Measurements from ENCODE around the gene ZNF467.

ZNF467 gene

GRCh38 chr7:149724661-149725425 lies 48.5 kb downstream of the ZNF467 start:
- no peak for DNase-seq

DNA sequence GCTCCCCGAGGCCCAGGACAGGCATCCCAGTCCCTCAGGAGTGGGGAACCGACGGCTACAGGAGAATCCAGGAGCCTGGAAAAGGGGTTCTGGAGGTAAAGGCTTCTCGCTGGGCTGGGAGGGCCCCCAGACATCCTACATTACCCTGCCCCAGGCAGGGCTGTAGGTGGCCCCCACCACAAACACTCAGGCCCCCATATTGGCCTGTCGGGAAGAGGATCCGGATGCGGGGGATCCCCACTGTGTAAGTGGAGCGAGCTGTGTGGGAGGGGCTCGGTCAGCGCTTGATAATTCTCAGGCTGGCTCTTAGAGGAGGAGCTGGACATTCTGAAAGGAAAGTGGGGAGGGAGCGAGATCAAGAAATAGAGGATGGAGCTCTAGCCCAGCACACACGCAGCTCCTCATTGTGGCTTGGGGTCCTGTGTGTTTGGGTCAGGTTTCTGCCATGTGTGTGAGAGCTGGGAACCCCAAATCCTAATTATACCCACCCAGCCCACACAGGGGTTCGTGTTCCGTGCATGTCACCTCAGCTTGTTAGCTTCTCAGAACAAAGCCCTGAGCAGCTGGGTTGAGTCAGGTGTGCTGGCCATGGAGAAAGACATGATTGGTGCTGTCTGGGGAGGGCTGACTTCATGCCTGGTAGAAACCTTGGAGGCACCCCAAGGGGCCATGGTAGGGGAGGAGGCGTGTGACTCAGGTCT lies 49.4 kb downstream of the ZNF467 start:
- DNase-seq: no peak

DNA sequence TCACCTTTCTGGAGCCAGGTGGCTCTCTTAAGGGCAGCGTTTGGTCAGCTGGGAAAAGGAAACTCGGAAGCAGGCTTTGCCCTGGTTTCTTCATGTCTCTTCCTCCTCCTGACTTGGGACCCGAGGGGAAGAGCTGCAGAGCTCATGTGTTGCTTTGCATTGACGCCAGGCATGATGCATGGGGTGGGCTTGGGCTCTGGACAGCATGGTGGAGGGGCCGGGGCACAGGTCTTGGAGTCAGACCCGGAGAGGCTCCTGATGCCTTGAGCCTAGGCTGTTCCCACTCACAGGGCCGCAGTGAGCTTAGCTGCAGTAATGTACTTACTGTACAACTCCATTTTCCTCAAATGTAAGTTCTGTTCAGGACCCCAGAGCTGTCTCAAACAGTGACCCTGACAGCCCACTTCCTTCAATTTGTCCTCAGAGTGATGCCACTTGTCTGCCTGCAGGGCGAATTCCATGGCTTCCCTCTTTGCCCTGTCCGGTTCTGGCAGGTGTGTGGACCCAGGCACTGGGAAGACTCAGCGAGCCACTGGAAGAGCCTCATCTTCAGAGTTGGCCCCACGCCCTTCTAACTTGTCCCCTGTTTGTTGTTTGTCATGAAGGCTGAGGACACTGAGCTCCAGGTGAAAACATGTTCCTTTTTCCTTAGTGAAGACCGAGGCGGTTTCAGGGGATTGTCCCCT lies 50.2 kb downstream of the ZNF467 start:
- DNase-seq: no peak

DNA sequence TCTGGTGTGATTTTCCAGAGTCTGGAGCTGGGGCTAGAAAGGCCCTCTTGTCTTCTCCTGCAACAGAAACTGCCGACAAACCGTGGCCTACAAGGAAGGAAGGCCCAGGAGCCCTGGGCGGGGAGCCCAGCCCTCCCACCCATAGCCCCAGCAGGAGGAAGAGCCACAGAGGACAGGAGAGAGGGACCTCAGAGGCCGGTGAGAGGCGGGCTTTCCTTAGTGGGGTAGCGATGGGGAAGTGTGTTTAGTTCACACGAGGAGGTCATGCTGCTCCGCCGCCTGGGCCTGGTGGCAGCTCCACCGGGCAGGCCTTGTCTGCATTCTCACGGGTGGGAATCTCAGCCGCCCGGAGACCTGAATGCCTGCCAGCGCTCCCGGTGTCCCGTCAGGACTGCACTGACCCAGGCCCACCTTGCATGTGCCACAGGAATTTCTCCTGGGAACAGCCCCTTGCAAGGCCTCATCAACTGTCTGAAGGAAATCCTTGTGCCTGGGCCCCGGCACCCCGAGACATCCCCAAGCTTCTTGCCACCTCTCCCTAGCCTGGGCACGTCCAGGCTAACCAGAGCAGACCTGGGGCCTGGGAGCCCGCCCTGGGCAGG lies 50.9 kb downstream of the ZNF467 start:
- DNase-seq: no peak

GRCh38 chr7:149721084-149721601 lies 52.2 kb downstream of the ZNF467 start:
- DNase-seq: no peak

DNA sequence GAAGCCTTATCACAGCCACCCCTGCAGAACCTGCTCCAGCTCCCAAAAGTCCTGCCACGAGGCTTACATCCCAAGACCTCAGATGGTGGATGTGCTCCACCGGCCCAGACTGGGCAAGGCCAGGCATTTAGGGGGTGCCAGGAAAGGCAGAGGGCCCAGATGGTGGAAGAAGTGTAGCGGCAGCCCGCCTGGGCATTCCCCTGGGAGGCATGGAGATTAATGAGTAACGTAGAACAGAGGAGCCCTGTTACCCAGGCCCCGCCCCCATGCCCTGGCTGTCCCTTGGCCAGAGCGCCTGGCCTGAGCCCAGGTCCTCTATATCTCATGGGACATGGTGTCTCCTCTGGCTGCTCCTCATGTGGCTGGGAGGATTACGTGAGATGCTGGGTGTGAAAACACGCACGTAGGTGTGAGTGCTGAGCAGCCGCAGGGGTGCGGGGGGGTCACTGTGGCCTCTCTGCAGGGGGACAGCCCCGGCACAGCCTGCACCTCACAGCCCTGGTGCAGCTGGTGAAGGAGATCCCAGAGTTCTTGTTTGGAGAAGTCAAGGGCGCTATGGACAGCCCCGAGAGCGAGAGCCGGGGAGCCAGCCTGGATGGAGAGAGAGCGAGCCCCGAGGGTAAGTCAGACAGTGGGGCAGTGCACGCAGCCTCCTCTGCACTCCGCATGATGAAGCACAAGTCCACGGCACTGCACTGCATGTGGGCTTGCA lies 52.9 kb downstream of the ZNF467 start:
- DNase-seq: no peak

GRCh38 chr7:149719912-149720335 lies 53.5 kb downstream of the ZNF467 start:
- DNase-seq: no peak

GRCh38 chr7:149719050-149719899 lies 54.1 kb downstream of the ZNF467 start:
- no peak for DNase-seq

DNA sequence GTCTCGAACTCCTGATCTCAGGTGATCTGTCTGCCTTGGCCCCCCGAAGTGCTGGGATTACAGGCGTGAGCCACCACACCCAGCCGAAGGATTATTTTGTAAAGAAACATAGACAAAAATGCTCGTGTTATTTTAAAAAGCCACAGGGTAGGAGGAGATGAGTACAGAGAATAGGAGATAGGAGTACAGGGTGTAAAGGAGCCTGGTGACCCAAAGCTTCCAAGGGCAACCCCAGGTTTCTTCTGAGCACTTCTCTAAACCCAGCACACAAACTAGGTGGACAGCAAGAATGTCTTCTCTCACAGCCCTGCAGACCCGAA lies 54.7 kb downstream of the ZNF467 start:
- DNase-seq: no peak

GRCh38 chr7:149717481-149717880 lies 55.9 kb downstream of the ZNF467 start:
- DNase-seq: no peak

- no peak for DNase-seq
These were observed 56.5 kb downstream of the ZNF467 start for GRCh38 chr7:149716932-149717307.

DNA sequence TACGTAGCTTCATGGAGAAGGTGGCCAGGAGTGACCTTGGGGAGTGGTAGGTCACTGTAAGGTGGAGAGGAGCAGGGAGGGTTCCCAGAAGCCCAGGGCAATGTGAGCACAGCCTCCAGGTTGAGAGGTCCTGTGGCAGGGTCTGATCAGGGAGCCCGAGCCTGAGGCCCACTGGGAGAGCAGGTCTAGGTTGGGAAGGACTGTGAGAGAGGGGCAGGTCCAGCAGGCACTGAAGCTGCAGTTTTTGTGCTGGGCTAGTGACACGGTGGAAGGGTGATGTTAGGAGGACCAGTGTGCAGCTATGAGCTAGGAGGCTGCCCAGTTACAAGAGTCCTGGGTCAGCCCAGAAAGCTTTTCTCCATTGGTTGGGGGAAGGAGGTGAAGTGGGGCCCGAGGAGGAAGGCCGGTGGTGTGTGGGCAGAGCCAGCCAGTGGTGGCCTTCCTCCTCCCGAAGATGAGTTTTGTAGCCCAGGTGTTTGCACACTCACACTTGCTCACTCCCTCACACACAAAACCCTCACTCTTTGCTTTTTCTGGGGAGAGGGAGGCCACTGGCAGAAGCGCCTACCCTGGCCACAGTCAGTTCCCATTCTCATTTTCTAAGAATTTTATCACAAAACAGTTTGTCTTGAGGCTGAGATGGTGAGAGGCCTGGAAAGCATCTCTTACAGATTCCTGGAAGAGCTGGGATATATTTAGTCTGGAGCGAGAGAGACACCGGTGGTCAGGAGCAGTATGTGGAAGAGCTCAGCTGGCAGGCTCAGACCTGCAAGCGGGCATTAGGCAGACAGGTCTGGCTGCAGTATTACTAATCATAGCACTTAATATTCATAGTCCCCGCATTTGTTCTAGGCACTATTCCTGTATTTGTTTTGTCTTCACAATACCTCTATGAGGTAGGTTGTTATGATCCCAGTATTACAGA lies 57.1 kb downstream of the ZNF467 start:
- DNase-seq: no peak

DNA sequence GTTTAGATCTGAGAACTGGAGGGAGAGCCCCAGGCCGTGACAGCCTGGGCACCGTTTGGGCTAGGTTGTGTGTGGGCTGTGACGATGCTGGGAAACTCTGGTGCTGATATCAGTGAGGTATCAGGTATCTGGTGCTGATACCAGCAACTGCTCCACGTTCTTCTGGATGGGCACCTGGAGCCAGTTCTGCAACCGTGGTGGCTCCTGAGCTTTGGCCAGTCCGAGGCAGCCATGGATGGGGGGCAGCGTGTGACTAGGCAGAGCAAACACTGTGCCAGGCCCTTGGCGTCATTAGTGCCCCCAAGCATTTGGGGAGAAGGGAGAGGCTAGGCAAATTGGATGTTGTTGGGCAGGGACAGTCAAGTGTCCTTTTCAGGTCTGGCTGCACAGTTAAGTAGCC lies 57.9 kb downstream of the ZNF467 start:
- DNase-seq: no peak

DNA sequence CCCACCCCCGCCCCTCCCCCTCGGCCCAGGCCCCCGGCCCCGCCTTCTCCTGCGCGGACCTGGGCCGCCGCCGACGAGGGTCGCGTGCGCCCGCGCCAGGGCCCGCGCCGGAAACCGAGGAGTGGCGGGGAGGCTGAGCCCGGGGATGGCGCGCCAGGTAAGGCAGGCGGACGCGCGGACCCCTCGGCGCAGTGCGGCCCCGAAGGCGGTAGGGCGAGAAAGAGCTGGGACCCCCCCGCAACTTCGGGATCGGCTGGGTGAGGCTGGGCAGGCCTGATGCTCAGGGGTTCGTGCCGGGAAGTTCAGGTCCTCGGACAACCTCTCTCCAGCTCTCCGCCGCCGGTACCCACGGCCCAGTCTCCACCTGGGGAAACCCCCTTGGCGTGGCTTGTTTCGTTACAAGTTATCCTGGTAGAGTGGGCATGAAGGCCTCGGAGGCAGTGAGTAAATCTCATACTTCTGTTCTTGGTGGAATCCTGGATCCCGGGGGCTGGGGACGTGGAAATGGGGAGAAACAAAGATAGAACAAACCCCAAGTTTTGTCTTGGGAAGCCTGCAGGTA lies 58.4 kb downstream of the ZNF467 start:
- DNase-seq: no peak

All from NCI-H1930 (cell line).